ENCODE data around the gene LAX1. TPM values are rescaled to one million over a fixed set of nuclear protein-coding genes. Genes with fewer than 3 reads are reported as not detected.

The LAX1 gene
- polyA plus RNA-seq, 1 donor from 2014 or later: not detected

GRCh38 chr1:203797216-203797615 is 32.2 kb downstream of the LAX1 start:
- H2AFZ ChIP-seq (ENCODE audit: low read depth, low read length): no peak overlapping the region
- peak overlapping the region; percentile 72 for H3K4me3 ChIP-seq (ENCODE audit: low read length)
- H3K27me3 ChIP-seq (ENCODE audit: insufficient read depth, low read depth, low read length): no peaks in the 10 kb centered on the region
- H4K20me1 ChIP-seq (ENCODE audit: insufficient read depth): no peaks in the 10 kb centered on the region
- H3K4me2 ChIP-seq (ENCODE audit: low read length): peak overlapping the region; percentile 76
- no peak overlapping the region for H3K9ac ChIP-seq (ENCODE audit: low read length)
- H3F3A ChIP-seq (ENCODE audit: insufficient read depth, low read length, poor library complexity, severe bottlenecking): no peaks in the 10 kb centered on the region
- TF ChIP-seq TAF1 (IDR thresholded peaks at IDR 0.05; ENCODE audit: low read depth) (no peak), SMC3 (conservative IDR thresholded peaks at IDR 0.05; ENCODE audit: poor library complexity) (no peak), EP300 (conservative IDR thresholded peaks at IDR 0.05; ENCODE audit: poor library complexity, severe bottlenecking) (no peak)
- no peaks in the 10 kb centered on the region for H3K9me2 ChIP-seq (ENCODE audit: insufficient read depth, low read length)
- no peak overlapping the region for H3K27ac ChIP-seq (ENCODE audit: low read length)
- no peaks in the 10 kb centered on the region for H3K9me3 ChIP-seq (ENCODE audit: low read length)
- peaks cover 52% of the 10 kb centered on the region for H3K79me2 ChIP-seq (replicated peaks; ENCODE audit: insufficient read depth, low read length)
- H3K36me3 ChIP-seq (ENCODE audit: insufficient read depth, low read length): peaks cover 26% of the 10 kb centered on the region

DNA sequence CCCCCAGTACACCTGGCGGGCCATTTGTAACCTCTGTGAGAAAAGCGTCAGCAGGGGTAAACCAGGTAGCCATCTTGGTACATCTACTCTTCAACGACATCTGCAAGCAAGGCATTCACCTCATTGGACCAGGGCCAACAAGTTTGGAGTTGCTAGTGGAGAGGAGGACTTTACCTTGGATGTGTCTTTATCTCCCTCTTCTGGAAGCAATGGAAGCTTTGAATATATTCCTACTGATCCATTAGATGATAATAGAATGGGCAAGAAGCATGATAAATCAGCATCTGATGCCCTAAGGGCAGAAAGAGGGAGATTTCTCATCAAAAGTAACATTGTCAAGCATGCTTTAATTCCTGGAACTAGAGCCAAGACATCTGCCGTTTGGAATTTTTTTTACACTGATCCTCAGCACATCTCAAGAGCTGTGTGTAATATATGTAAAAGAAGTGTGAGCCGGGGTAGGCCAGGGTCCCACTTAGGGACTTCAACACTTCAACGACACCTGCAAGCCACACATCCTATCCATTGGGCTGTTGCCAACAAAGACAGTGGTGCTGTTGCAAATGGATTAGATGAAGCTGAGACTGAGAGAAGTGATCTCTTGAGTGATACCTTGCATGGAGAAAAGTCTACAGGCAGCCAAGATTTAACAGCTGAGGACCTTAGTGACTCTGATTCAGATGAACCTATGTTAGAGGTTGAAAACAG is 33.1 kb downstream of the LAX1 start:
- H3K9ac ChIP-seq (ENCODE audit: low read length): no peak overlapping the region
- peaks cover 26% of the 10 kb centered on the region for H3K36me3 ChIP-seq (ENCODE audit: insufficient read depth, low read length)
- no peaks in the 10 kb centered on the region for H3K9me3 ChIP-seq (ENCODE audit: low read length)
- H3K27ac ChIP-seq (ENCODE audit: low read length): no peak overlapping the region
- H3K9me2 ChIP-seq (ENCODE audit: insufficient read depth, low read length): no peaks in the 10 kb centered on the region
- TF ChIP-seq EZH2 (IDR thresholded peaks at IDR 0.05; ENCODE audit: borderline replicate concordance, insufficient read depth, low read length, poor library complexity, severe bottlenecking): no peak
- no peak for TF ChIP-seq EP300 (conservative IDR thresholded peaks at IDR 0.05; ENCODE audit: poor library complexity, severe bottlenecking)
- no peak for TF ChIP-seq POLR2AphosphoS5 (IDR thresholded peaks at IDR 0.05)
- no peak for TF ChIP-seq MXI1 (conservative IDR thresholded peaks at IDR 0.05; ENCODE audit: poor library complexity, severe bottlenecking)
- no peak for TF ChIP-seq TAF1 (IDR thresholded peaks at IDR 0.05; ENCODE audit: low read depth)
- TF ChIP-seq REST (IDR thresholded peaks at IDR 0.05; ENCODE audit: borderline replicate concordance): no peak
- TF ChIP-seq SMC3 (conservative IDR thresholded peaks at IDR 0.05; ENCODE audit: poor library complexity): no peak
- no peak for TF ChIP-seq RAD21 (conservative IDR thresholded peaks at IDR 0.05)
- no peak for TF ChIP-seq CTCF (IDR thresholded peaks at IDR 0.05; ENCODE audit: poor library complexity, severe bottlenecking)
- no peak overlapping the region for H3K4me2 ChIP-seq (ENCODE audit: low read length)
- no peaks in the 10 kb centered on the region for H3F3A ChIP-seq (ENCODE audit: insufficient read depth, low read length, poor library complexity, severe bottlenecking)
- no peaks in the 10 kb centered on the region for H4K20me1 ChIP-seq (ENCODE audit: insufficient read depth)
- no peaks in the 10 kb centered on the region for H3K27me3 ChIP-seq (ENCODE audit: insufficient read depth, low read depth, low read length)
- H3K79me2 ChIP-seq (replicated peaks; ENCODE audit: insufficient read depth, low read length): peaks cover 52% of the 10 kb centered on the region
- no peak overlapping the region for H2AFZ ChIP-seq (ENCODE audit: low read depth, low read length)
- peak overlapping the region; percentile 72 for H3K4me3 ChIP-seq (ENCODE audit: low read length)

Measured in neural cell (in vitro differentiated cells).